GM23338 (cell line): ENCODE measurements around the gene ZNF318. TPM values are rescaled to one million over a fixed set of nuclear protein-coding genes. Genes with fewer than 3 reads are reported as not detected.
"Not testable (repeated sequence)": the region's sequence is repeated elsewhere in the genome, so short reads cannot be mapped to it uniquely, and the experiment has no call there.

Source experiments
- ATAC-seq: fragments of 200-7000 bp; cut with Tn5 transposase; 3 replicates; pipeline ENCODE4 v1.9.1; 2020
- DNase-seq: peaks from one replicate; pipeline ENCODE4 v3.0.0-alpha.2; 2015; ENCODE audit warnings: low spot score
- H2AFZ ChIP-seq: fragments of 200-600 bp; sonication (generic); 2 replicates; pipeline ENCODE4 v1.8.0; 2016; ENCODE audit warnings: antibody characterized with exemption, mild to moderate bottlenecking, moderate library complexity
- H3F3A ChIP-seq: fragments of 200-600 bp; sonication (generic); replicated peaks from 2 replicates; pipeline ENCODE4 v1.8.0; 2017; ENCODE audit warnings: antibody characterized with exemption, mixed run types, low read depth
- H3K27ac ChIP-seq: fragments of 200-600 bp; sonication (generic); 2 replicates; pipeline ENCODE4 v1.6.1; 2016; ENCODE audit warnings: low read depth
- H3K27me3 ChIP-seq: fragments of 200-600 bp; sonication (generic); 2 replicates; pipeline ENCODE4 v1.8.0; 2016; ENCODE audit warnings: mild to moderate bottlenecking, mixed run types, moderate library complexity; ENCODE audit not compliant: insufficient read depth
- H3K36me3 ChIP-seq: fragments of 200-600 bp; sonication (generic); 2 replicates; pipeline ENCODE4 v1.8.0; 2016; ENCODE audit warnings: mild to moderate bottlenecking; ENCODE audit not compliant: insufficient read depth
- H3K4me1 ChIP-seq: fragments of 200-600 bp; sonication (generic); 2 replicates; pipeline ENCODE4 v1.8.0; 2016; ENCODE audit warnings: mild to moderate bottlenecking, moderate library complexity; ENCODE audit not compliant: insufficient read depth
- H3K4me2 ChIP-seq: fragments of 200-600 bp; sonication (generic); 2 replicates; pipeline ENCODE4 v1.7.1; 2017; ENCODE audit warnings: mixed run types
- H3K4me3 ChIP-seq: fragments of 200-600 bp; sonication (generic); 2 replicates; pipeline ENCODE4 v1.6.1; 2016; ENCODE audit warnings: mixed run types
- H3K79me2 ChIP-seq: fragments of 200-600 bp; sonication (generic); replicated peaks from 2 replicates; pipeline ENCODE4 v1.8.0; 2017; ENCODE audit warnings: mild to moderate bottlenecking; ENCODE audit not compliant: insufficient read depth
- H3K9me2 ChIP-seq: fragments of 200-600 bp; sonication (generic); 2 replicates; pipeline ENCODE4 v1.8.0; 2017; ENCODE audit not compliant: insufficient read depth
- H4K20me1 ChIP-seq: fragments of 200-600 bp; sonication (generic); replicated peaks from 2 replicates; pipeline ENCODE4 v1.8.0; 2017; ENCODE audit warnings: mild to moderate bottlenecking; ENCODE audit not compliant: insufficient read depth
- H3K27ac Mint-ChIP-seq: 2 replicates; pipeline ENCODE4 v1.8.0; 2020; ENCODE audit warnings: inconsistent platforms, mild to moderate bottlenecking, moderate library complexity, mixed read lengths
- H3K27me3 Mint-ChIP-seq: 3 replicates; pipeline ENCODE4 v1.8.0; 2022; ENCODE audit warnings: low read depth, mild to moderate bottlenecking, moderate library complexity, mixed read lengths, inconsistent platforms; ENCODE audit not compliant: insufficient read depth, poor library complexity
- H3K36me3 Mint-ChIP-seq: 3 replicates; pipeline ENCODE4 v1.8.0; 2021; ENCODE audit warnings: low read depth, mild to moderate bottlenecking, inconsistent platforms, moderate library complexity, mixed read lengths
- H3K4me1 Mint-ChIP-seq: 3 replicates; pipeline ENCODE4 v1.8.0; 2020; ENCODE audit warnings: mild to moderate bottlenecking, inconsistent platforms, mixed read lengths
- H3K4me3 Mint-ChIP-seq: 3 replicates; pipeline ENCODE4 v1.8.0; 2021; ENCODE audit warnings: moderate library complexity, mild to moderate bottlenecking, inconsistent platforms, mixed read lengths
- H3K9me3 Mint-ChIP-seq: 3 replicates; pipeline ENCODE4 v1.8.0; 2020; ENCODE audit warnings: moderate library complexity, mild to moderate bottlenecking, inconsistent platforms, mixed read lengths
- CREB1 ChIP-seq: fragments of 250-450 bp; sonication (Bioruptor Pico); IDR thresholded peaks from 2 replicates; pipeline ENCODE4 v1.5.0; 2020; ENCODE audit warnings: low read depth, mild to moderate bottlenecking, moderate library complexity
- CTCF ChIP-seq, 2 experiments: fragments of 200-600 bp in 1 of 2; sonication (generic) in 1 of 2; conservative IDR thresholded peaks; 2 replicates each; pipeline versions ENCODE4 v1.5.1 to v1.6.1; 2016 to 2017; ENCODE audit warnings: antibody characterized with exemption in 2 of 2, low read depth in 2 of 2, mild to moderate bottlenecking in 2 of 2, moderate library complexity in 1 of 2
- ETS1 ChIP-seq: IDR thresholded peaks from 2 replicates; pipeline ENCODE4 v1.6.1; 2016; ENCODE audit warnings: antibody characterized with exemption
- EZH2 ChIP-seq: fragments of 200-600 bp; sonication (generic); IDR thresholded peaks from one replicate; pipeline ENCODE4 v1.8.0; 2017; ENCODE audit warnings: antibody characterized with exemption, mild to moderate bottlenecking, low read depth; ENCODE audit not compliant: unreplicated experiment
- EZH2phosphoT487 ChIP-seq: fragments of 200-600 bp; sonication (generic); IDR thresholded peaks from one replicate; pipeline ENCODE4 v1.8.1; 2018; ENCODE audit warnings: antibody characterized with exemption; ENCODE audit not compliant: unreplicated experiment
- JUNB ChIP-seq: IDR thresholded peaks from one replicate; pipeline ENCODE4 v1.6.1; 2016; ENCODE audit warnings: antibody characterized with exemption; ENCODE audit not compliant: unreplicated experiment
- NANOG ChIP-seq: IDR thresholded peaks from 2 replicates; pipeline ENCODE4 v1.6.1; 2016; ENCODE audit warnings: antibody characterized with exemption, borderline replicate concordance
- POLR2AphosphoS5 ChIP-seq: IDR thresholded peaks from 2 replicates; pipeline ENCODE4 v1.6.1; 2016; ENCODE audit warnings: antibody characterized with exemption, low read depth
- REST ChIP-seq: IDR thresholded peaks from one replicate; pipeline ENCODE4 v1.6.1; 2018; ENCODE audit warnings: antibody characterized with exemption; ENCODE audit not compliant: unreplicated experiment
- STAT1 ChIP-seq: IDR thresholded peaks from one replicate; pipeline ENCODE4 v1.6.1; 2016; ENCODE audit warnings: antibody characterized with exemption; ENCODE audit not compliant: unreplicated experiment
- ZNF331 ChIP-seq: fragments of 250-450 bp; sonication (Bioruptor Pico); IDR thresholded peaks from 2 replicates; pipeline ENCODE4 v1.5.0; 2020; ENCODE audit warnings: low read depth, mild to moderate bottlenecking, moderate library complexity
- polyA plus RNA-seq: library from polyadenylated mRNA; unstranded; fragments of >200 nt; fragmentation: Nextera tagmentation; extraction: Ambion mirVana; gene quantifications from 2 replicates; pipeline ENCODE4 v1.2.1, GENCODE V29; 2016
- total RNA-seq: library from RNA; depleted of rRNA; stranded (reverse); fragments of >200 nt; shearing (Covaris generic); gene quantifications from 2 replicates; pipeline ENCODE4 v1.2.3, GENCODE V29; 2014

Gene ZNF318
- total and polyA plus RNA-seq, 2 experiments from 2014 or later, result 8.7 to 19.5 TPM

- TF ChIP-seq CREB1 (CRISPR knock-in tag), result no peak
- TF ChIP-seq NANOG, result no peak
- TF ChIP-seq CTCF (conservative IDR thresholded peaks at IDR 0.05; ENCODE audit: low read depth in 2 of 2), result no peak
- no peak for TF ChIP-seq EZH2phosphoT487
- TF ChIP-seq ZNF331 (CRISPR knock-in tag), result no peak
- TF ChIP-seq EZH2, result no peak
- no peak for TF ChIP-seq ETS1
- no peak for TF ChIP-seq POLR2AphosphoS5
Measured at GRCh38 chr6:43394982-43395381, 25.5 kb upstream of the ZNF318 start (continued).

- Mint-ChIP-seq H3K4me3 (no peak overlapping the region), H3K4me1 (peaks cover 49% of the 10 kb centered on the region), H3K36me3 (no peaks in the 10 kb centered on the region; the same call in 2 of the 3 replicates), H3K9me3 (no peaks in the 10 kb centered on the region; the same call in 2 of the 3 replicates), H3K27ac (no peak overlapping the region), H3K27me3 (peaks cover 14% of the 10 kb centered on the region)
- H3K4me3 ChIP-seq, result no peak overlapping the region
- TF ChIP-seq NANOG, result no peak
- no peak for TF ChIP-seq STAT1
- TF ChIP-seq CREB1 (CRISPR knock-in tag), result no peak
- TF ChIP-seq EZH2, result no peak
- TF ChIP-seq POLR2AphosphoS5, result no peak
- TF ChIP-seq REST, result no peak
- no peak for TF ChIP-seq JUNB
- H3K36me3 ChIP-seq, result no peaks in the 10 kb centered on the region
- peak overlapping the region; percentile 96 for H2AFZ ChIP-seq
- ATAC-seq (no peak), DNase-seq (no peak)
- peaks cover 13% of the 10 kb centered on the region for H3K4me1 ChIP-seq
- no peaks in the 10 kb centered on the region for H3F3A ChIP-seq
- no peak overlapping the region for H3K4me2 ChIP-seq
- H3K9me2 ChIP-seq, result no peaks in the 10 kb centered on the region
- H3K27me3 ChIP-seq, result no peaks in the 10 kb centered on the region
- H3K79me2 ChIP-seq, result no peaks in the 10 kb centered on the region
- no peak overlapping the region for H3K27ac ChIP-seq
- H4K20me1 ChIP-seq, result no peaks in the 10 kb centered on the region
Measured at GRCh38 chr6:43393602-43394001, 24.2 kb upstream of the ZNF318 start.

GRCh38 chr6:43393133-43393532 lies 23.7 kb upstream of the ZNF318 start:
- not testable (repeated sequence) for H3K79me2 ChIP-seq, H3K27ac Mint-ChIP-seq, H3F3A ChIP-seq, H3K9me3 Mint-ChIP-seq, H3K27me3 ChIP-seq, H3K4me2 ChIP-seq, ATAC-seq, H3K4me3 Mint-ChIP-seq, H3K9me2 ChIP-seq, H3K36me3 ChIP-seq, H3K27ac ChIP-seq, H3K4me3 ChIP-seq, H3K36me3 Mint-ChIP-seq, H4K20me1 ChIP-seq, DNase-seq
- H2AFZ ChIP-seq, result peak overlapping the region; percentile 96
- peaks cover 13% of the 10 kb centered on the region for H3K4me1 ChIP-seq
- Mint-ChIP-seq H3K27me3 (peaks cover 14% of the 10 kb centered on the region), H3K4me1 (peaks cover 49% of the 10 kb centered on the region)
